D721Med (cell line): ENCODE measurements around the gene RNF41.
A peak's percentile ranks its signal among the peaks of the same experiment; 100 is the strongest.

Experiments
- DNase-seq: peaks from one replicate; pipeline ENCODE4 v3.0.0; 2011; ENCODE audit warnings: low spot score; ENCODE audit not compliant: insufficient read length
- FAIRE-seq: peaks from 2 replicates; lab custom pipeline; 2011; peaks lifted over from hg19 to GRCh38; lab: Jason Lieb, UNC
- TF ChIP-seq, protein P1 (sequence below): IDR thresholded peaks from 2 replicates; pipeline ENCODE4 v1.5.1; 2012; ENCODE audit warnings: mild to moderate bottlenecking, control low read depth; ENCODE audit not compliant: insufficient read depth; ENCODE audit errors: missing control alignments

Gene RNF41

GRCh38 chr12:56224102-56224701, 2.5 kb upstream of the RNF41 start, which contains the start of gene NABP2:
Gene NABP2 (plus strand): TSS chr12:56224342. CDS start chr12:56224857, 515 bp downstream.
- FAIRE-seq (no peak), DNase-seq (peak; percentile 97)
- TF ChIP-seq, protein P1, sequence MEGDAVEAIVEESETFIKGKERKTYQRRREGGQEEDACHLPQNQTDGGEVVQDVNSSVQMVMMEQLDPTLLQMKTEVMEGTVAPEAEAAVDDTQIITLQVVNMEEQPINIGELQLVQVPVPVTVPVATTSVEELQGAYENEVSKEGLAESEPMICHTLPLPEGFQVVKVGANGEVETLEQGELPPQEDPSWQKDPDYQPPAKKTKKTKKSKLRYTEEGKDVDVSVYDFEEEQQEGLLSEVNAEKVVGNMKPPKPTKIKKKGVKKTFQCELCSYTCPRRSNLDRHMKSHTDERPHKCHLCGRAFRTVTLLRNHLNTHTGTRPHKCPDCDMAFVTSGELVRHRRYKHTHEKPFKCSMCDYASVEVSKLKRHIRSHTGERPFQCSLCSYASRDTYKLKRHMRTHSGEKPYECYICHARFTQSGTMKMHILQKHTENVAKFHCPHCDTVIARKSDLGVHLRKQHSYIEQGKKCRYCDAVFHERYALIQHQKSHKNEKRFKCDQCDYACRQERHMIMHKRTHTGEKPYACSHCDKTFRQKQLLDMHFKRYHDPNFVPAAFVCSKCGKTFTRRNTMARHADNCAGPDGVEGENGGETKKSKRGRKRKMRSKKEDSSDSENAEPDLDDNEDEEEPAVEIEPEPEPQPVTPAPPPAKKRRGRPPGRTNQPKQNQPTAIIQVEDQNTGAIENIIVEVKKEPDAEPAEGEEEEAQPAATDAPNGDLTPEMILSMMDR, result peak; percentile 61

- TF ChIP-seq, protein P1, result no peak
- FAIRE-seq (no peak), DNase-seq (no peak)
Observed at GRCh38 chr12:56223571-56224101, 1.9 kb upstream of the RNF41 start.

DNA sequence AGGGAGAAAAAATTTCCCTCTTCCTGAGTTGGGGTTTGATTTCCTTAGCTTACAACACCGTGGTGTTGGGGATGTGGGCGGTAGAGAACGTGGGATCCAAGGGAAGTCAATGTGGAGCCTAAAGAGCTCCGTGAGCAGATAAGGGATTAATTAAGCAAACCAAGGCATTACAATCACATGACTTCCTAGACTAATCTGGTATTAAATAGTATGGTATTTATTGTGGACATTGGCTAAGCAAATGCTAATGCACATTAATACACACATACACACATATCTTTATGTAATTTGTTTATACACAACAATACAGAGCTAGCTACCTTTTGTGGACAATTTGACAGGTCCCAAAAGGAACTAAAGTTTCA, 791 bp upstream of the RNF41 start:
- peak; percentile 41 for DNase-seq
- TF ChIP-seq, protein P1, result no peak
- FAIRE-seq, result peak; percentile 73

- no peak for FAIRE-seq
- peak; percentile 35 for DNase-seq
- TF ChIP-seq, protein P1, result no peak
Observed at GRCh38 chr12:56221232-56221756, 428 bp downstream of the RNF41 start.

GRCh38 chr12:56220611-56221231, 1.0 kb downstream of the RNF41 start:
- TF ChIP-seq, protein P1, result no peak
- FAIRE-seq (no peak), DNase-seq (peak; percentile 14)

DNA sequence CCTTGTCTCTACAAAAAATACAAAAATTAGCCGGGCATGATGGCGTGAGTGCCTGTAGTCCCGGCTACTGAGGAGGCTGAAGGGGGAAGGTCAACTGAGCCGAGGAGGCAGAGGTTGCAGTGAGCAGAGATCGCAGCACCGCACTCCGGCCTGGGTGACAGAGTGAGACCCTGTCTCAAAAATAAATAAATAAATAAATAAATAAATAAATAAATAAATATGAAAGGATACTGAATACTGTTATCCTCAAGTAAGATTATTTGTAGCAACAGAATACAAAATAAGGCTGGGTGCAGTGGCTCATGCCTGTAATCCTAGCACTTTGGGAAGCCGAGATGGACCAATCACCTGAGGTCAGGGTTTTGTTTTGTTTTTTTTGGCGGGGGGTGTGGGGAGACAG, 1.9 kb downstream of the RNF41 start:
- DNase-seq (no peak), FAIRE-seq (no peak)
- TF ChIP-seq, protein P1, result no peak

- TF ChIP-seq, protein P1, result no peak
- no peak for DNase-seq
- FAIRE-seq, result no peak
Observed at GRCh38 chr12:56216461-56216860, 5.3 kb downstream of the RNF41 start.
